Lung (tissue), 12 donors: ENCODE results near the gene ZNF892. TPM values are rescaled to one million over a fixed set of nuclear protein-coding genes. Genes with fewer than 3 reads are reported as not detected.

Experiments used
- ATAC-seq: fragments of 200-7000 bp; cut with Tn5 transposase; one replicate; pipeline ENCODE4 v1.9.1; 2020; ENCODE audit warnings: moderate number of reproducible peaks; ENCODE audit not compliant: insufficient read depth, low FRiP score
- DNase-seq, 3 donors: peaks; one replicate each; pipeline ENCODE4 v3.0.0-alpha.2; 2013 to 2017
- H3K27ac ChIP-seq, 2 donors: one replicate each; pipeline ENCODE4 v1.5.1; 2013; ENCODE audit warnings: mild to moderate bottlenecking in 2 of 2, moderate library complexity in 2 of 2, control low read depth in 1 of 2, inconsistent platforms in 1 of 2, low read depth in 1 of 2, low read length in 1 of 2
- H3K27me3 ChIP-seq, 3 donors: one replicate each; pipeline ENCODE4 v1.5.1; 2013; ENCODE audit warnings: low read length in 2 of 3; ENCODE audit not compliant: control insufficient read depth in 3 of 3, insufficient read depth in 3 of 3
- H3K36me3 ChIP-seq, 4 donors: one replicate each; pipeline ENCODE4 v1.5.1; 2013; ENCODE audit warnings: low read length in 4 of 4, mild to moderate bottlenecking in 1 of 4, moderate library complexity in 1 of 4; ENCODE audit not compliant: control insufficient read depth in 4 of 4, insufficient read depth in 4 of 4
- H3K4me1 ChIP-seq, 5 donors: one replicate each; pipeline ENCODE4 v1.5.1; 2013; ENCODE audit warnings: low read length in 5 of 5, mild to moderate bottlenecking in 2 of 5, moderate library complexity in 1 of 5; ENCODE audit not compliant: control insufficient read depth in 5 of 5, insufficient read depth in 5 of 5
- H3K4me3 ChIP-seq: one replicate; pipeline ENCODE4 v1.5.1; 2013; ENCODE audit warnings: mild to moderate bottlenecking, control low read depth, moderate library complexity
- H3K9ac ChIP-seq, 2 donors: one replicate each; pipeline ENCODE4 v1.5.1; 2013; ENCODE audit warnings: low read length in 2 of 2, control low read depth in 1 of 2; ENCODE audit not compliant: insufficient read depth in 1 of 2
- H3K9me3 ChIP-seq, 4 donors: one replicate each; pipeline ENCODE4 v1.5.1; 2013; ENCODE audit warnings: low read length in 3 of 4, mild to moderate bottlenecking in 1 of 4, moderate library complexity in 1 of 4; ENCODE audit not compliant: control insufficient read depth in 4 of 4, insufficient read depth in 3 of 4
- CTCF ChIP-seq: IDR thresholded peaks from 2 replicates; pipeline ENCODE4 v1.5.1; 2012; ENCODE audit warnings: mild to moderate bottlenecking; ENCODE audit errors: control extremely low read depth, extremely low read depth
- WGBS, 2 donors: extraction: QIAGEN DNeasy Blood & Tissue Kit; methylation state at CpG; one replicate each; pipeline ENCODE4 v1.1.7; 2013; 5-methylcytosine and 5-hydroxymethylcytosine counted together
- polyA plus RNA-seq, 2 donors: library from polyadenylated mRNA; stranded (reverse); fragments of 200-250 nt; gene quantifications; one replicate each; pipeline ENCODE4 v1.2.1, GENCODE V29; 2013
- total RNA-seq, 2 donors: library from RNA; depleted of rRNA in 1 of 2; stranded (reverse); fragments of >200 nt in 1 of 2; gene quantifications; one replicate each; pipeline ENCODE4 v1.2.1, GENCODE V29; 2014 to 2021
- donor health status: control.
- donor health status: control.
- donor health status: Bipolar disorder and iron deficiency.
- donor health status: healthy.
- donor health status: DM: yes; HTN: yes; CAD: no.

The ZNF892 gene
- total and polyA plus RNA-seq, 4 donors: 0.24 to 7.0 (median 1.6) TPM

GRCh38 chr2:95166065-95166763, 41.1 kb upstream of the ZNF892 start:
- Histone ChIP-seq H3K27me3 (no peaks in the 10 kb centered on the region), H3K9ac (peak overlapping the region; percentile 72 to 87), H3K9me3 (no peaks in the 10 kb centered on the region), H3K36me3 (peaks cover 0 to 4% (median 0%) of the 10 kb centered on the region in 4 donors), H3K4me1 (peaks cover 0 to 19% (median 10%) of the 10 kb centered on the region in 5 donors), H3K27ac (peak overlapping the region; percentile 50 to 78), H3K4me3 (peak overlapping the region; percentile 85)
- no peak for TF ChIP-seq CTCF
- ATAC-seq (no peak), DNase-seq (no peak)
- WGBS, 2 donors: 8 to 13% methylated on average over 16 of the region's 16 CpGs

DNA sequence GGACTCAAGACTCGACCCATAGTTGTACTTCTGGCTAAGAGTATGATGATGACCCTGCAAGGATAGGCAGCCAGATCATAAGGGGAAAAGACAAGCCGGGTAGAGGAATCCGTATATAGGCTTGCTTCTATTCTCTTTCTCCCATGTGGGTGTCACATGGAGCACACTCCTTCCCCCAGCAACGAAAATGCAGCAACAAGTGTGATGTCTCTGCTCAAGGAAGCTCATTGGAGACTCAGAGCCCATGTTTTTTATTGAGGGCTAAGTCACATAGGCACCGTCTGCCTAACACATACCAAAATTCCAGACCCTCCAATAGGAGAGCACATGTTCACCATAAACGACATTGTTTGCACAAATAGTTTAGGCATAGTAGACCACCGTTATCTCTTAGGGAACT, 35.4 kb upstream of the ZNF892 start:
- 83% methylated on average over 7 of the region's 7 CpGs for WGBS, 2 donors
- DNase-seq (no peak), ATAC-seq (no peak)
- peaks cover 0 to 4% (median 0%) of the 10 kb centered on the region in 4 donors for H3K9me3 ChIP-seq
- H3K36me3 ChIP-seq: no peaks in the 10 kb centered on the region
- no peak for TF ChIP-seq CTCF
- no peaks in the 10 kb centered on the region for H3K27me3 ChIP-seq
- no peak overlapping the region for H3K9ac ChIP-seq
- no peak overlapping the region for H3K27ac ChIP-seq
- peaks cover 0 to 1% (median under 1%) of the 10 kb centered on the region in 5 donors for H3K4me1 ChIP-seq
- no peak overlapping the region for H3K4me3 ChIP-seq

DNA sequence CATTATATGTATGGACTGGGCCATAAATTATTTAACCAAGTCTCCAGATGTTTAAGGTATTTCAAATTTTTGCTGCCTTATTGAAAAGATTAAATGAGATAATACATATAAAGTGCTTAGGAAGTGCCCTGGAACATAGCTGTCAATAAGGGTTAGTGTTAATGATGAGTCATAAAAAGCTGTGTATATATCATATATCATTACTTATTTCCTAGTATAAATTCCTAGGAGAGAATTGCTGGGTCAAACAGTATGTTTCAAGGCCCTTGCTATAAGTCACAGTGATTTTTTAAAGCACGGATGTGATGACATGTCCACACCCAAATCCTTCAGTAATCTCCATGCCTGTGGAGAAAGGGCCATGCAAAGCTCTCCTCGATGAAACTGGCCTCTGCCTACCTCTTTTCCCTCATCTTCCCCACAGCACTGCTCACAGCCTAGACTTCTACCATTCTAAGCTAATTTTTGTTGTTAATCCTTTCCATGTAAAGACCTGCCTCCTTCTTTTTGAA, 33.2 kb upstream of the ZNF892 start:
- Histone ChIP-seq H3K4me3 (no peak overlapping the region), H3K27me3 (no peaks in the 10 kb centered on the region), H3K36me3 (peaks cover 0 to 10% (median 2%) of the 10 kb centered on the region in 4 donors), H3K9me3 (peaks cover 0 to 11% (median 0%) of the 10 kb centered on the region in 4 donors), H3K9ac (no peak overlapping the region), H3K27ac (no peak overlapping the region), H3K4me1 (peaks cover 0 to 1% (median 0%) of the 10 kb centered on the region in 5 donors)
- no peak for TF ChIP-seq CTCF
- no peak for ATAC-seq
- no peak for DNase-seq
- WGBS, 2 donors: 89 to 92% methylated on average over 2 of the region's 2 CpGs
